Liver (tissue), 9 donors: ENCODE measurements around the gene LAMTOR2. TPM values are rescaled to one million over a fixed set of nuclear protein-coding genes. Genes with fewer than 3 reads are reported as not detected.

Experiments
- DNase-seq: peaks from one replicate; pipeline ENCODE4 v3.0.0-alpha.2; 2017; ENCODE audit warnings: low spot score
- H3K27ac ChIP-seq, 2 donors: one replicate each; pipeline ENCODE4 v1.7.0; 2013; ENCODE audit warnings: inconsistent platforms in 2 of 2, low read length in 2 of 2, control low read depth in 1 of 2, low read depth in 1 of 2, mild to moderate bottlenecking in 1 of 2
- H3K27me3 ChIP-seq, 4 donors: one replicate each; pipeline versions ENCODE4 v1.6.1 to v1.7.0; 2013; ENCODE audit warnings: low read length in 3 of 4, inconsistent platforms in 1 of 4, mild to moderate bottlenecking in 1 of 4, moderate library complexity in 1 of 4; ENCODE audit not compliant: control insufficient read depth in 4 of 4, insufficient read depth in 4 of 4
- H3K36me3 ChIP-seq, 4 donors: one replicate each; pipeline versions ENCODE4 v1.6.1 to v1.7.0; 2013; ENCODE audit warnings: low read length in 3 of 4, mild to moderate bottlenecking in 3 of 4, low read depth in 1 of 4, moderate library complexity in 1 of 4; ENCODE audit not compliant: control insufficient read depth in 4 of 4, insufficient read depth in 3 of 4
- H3K4me1 ChIP-seq, 4 donors: one replicate each; pipeline versions ENCODE4 v1.6.1 to v1.7.0; 2013; ENCODE audit warnings: low read length in 3 of 4, mild to moderate bottlenecking in 3 of 4, moderate library complexity in 1 of 4; ENCODE audit not compliant: control insufficient read depth in 4 of 4, insufficient read depth in 4 of 4
- H3K4me3 ChIP-seq, 3 donors: one replicate each; pipeline versions ENCODE4 v1.6.1 to v1.7.0; 2013; ENCODE audit warnings: low read length in 3 of 3, control low read depth in 1 of 3, low read depth in 1 of 3, mild to moderate bottlenecking in 1 of 3
- H3K9ac ChIP-seq, 2 donors: one replicate each; pipeline ENCODE4 v1.7.0; 2013; ENCODE audit warnings: low read length in 2 of 2, mild to moderate bottlenecking in 2 of 2, moderate library complexity in 2 of 2, control low read depth in 1 of 2, low read depth in 1 of 2
- H3K9me3 ChIP-seq, 4 donors: one replicate each; pipeline versions ENCODE4 v1.6.1 to v1.7.0; 2013; ENCODE audit warnings: low read length in 3 of 4; ENCODE audit not compliant: control insufficient read depth in 4 of 4
- EGR1 ChIP-seq, 2 donors: IDR thresholded peaks; 2 replicates each; pipeline ENCODE4 v1.6.1; 2016 to 2018; ENCODE audit warnings: antibody characterized with exemption in 2 of 2, low read depth in 2 of 2
- FOXA1 ChIP-seq: IDR thresholded peaks from 2 replicates; pipeline ENCODE4 v1.6.1; 2016; ENCODE audit warnings: antibody characterized with exemption
- FOXA2 ChIP-seq: IDR thresholded peaks from 2 replicates; pipeline ENCODE4 v1.6.1; 2016; ENCODE audit warnings: antibody characterized with exemption
- GABPA ChIP-seq, 2 donors: IDR thresholded peaks in 1 of 2; conservative IDR thresholded peaks in 1 of 2; 2 replicates each; pipeline ENCODE4 v1.6.1; 2016; ENCODE audit warnings: antibody characterized with exemption in 2 of 2, mild to moderate bottlenecking in 1 of 2, moderate library complexity in 1 of 2
- HNF4A ChIP-seq, 2 donors: conservative IDR thresholded peaks; 2 replicates each; pipeline ENCODE4 v1.6.1; 2016; ENCODE audit warnings: antibody characterized with exemption in 2 of 2, mild to moderate bottlenecking in 2 of 2
- HNF4G ChIP-seq: IDR thresholded peaks from 2 replicates; pipeline ENCODE4 v1.6.1; 2016; ENCODE audit warnings: antibody characterized with exemption
- JUND ChIP-seq, 2 donors: IDR thresholded peaks; 2 replicates each; pipeline ENCODE4 v1.6.1; 2016; ENCODE audit warnings: antibody characterized with exemption in 2 of 2
- NR2F2 ChIP-seq: IDR thresholded peaks from 2 replicates; pipeline ENCODE4 v1.6.1; 2016; ENCODE audit warnings: antibody characterized with exemption
- RAD21 ChIP-seq, 2 donors: IDR thresholded peaks; 2 replicates each; pipeline ENCODE4 v1.6.1; 2016; ENCODE audit warnings: antibody characterized with exemption in 2 of 2, mild to moderate bottlenecking in 2 of 2
- RXRA ChIP-seq, 2 donors: IDR thresholded peaks; 2 replicates each; pipeline ENCODE4 v1.6.1; 2017 to 2018; ENCODE audit warnings: antibody characterized with exemption in 2 of 2, mild to moderate bottlenecking in 1 of 2
- SP1 ChIP-seq: IDR thresholded peaks from 2 replicates; pipeline ENCODE4 v1.6.1; 2018; ENCODE audit warnings: antibody characterized with exemption, mild to moderate bottlenecking
- TAF1 ChIP-seq: conservative IDR thresholded peaks from 2 replicates; pipeline ENCODE4 v1.6.1; 2016; ENCODE audit warnings: antibody characterized with exemption, mild to moderate bottlenecking
- YY1 ChIP-seq: IDR thresholded peaks from 2 replicates; pipeline ENCODE4 v1.6.1; 2016; ENCODE audit warnings: antibody characterized with exemption, mild to moderate bottlenecking
- WGBS: extraction: QIAGEN DNeasy Blood & Tissue Kit; methylation state at CpG from one replicate; pipeline ENCODE4 v1.1.7; 2013; 5-methylcytosine and 5-hydroxymethylcytosine counted together
- polyA plus RNA-seq, 2 donors: library from polyadenylated mRNA; stranded (reverse) in 1 of 2; unstranded in 1 of 2; fragments of 200-250 nt in 1 of 2; fragments of >200 nt in 1 of 2; fragmentation: Nextera tagmentation in 1 of 2; extraction: Ambion mirVana in 1 of 2; gene quantifications; one replicate each; pipeline versions ENCODE4 v1.2.1 to v1.2.3, GENCODE V29; 2013 to 2015
- total RNA-seq, 2 donors: library from RNA; depleted of rRNA; stranded (reverse); fragments of >200 nt; gene quantifications; one replicate each; pipeline ENCODE4 v1.2.3, GENCODE V29; 2014
- TF ChIP-seq, protein P1 (sequence below): IDR thresholded peaks from 2 replicates; pipeline ENCODE4 v1.6.1; 2016; ENCODE audit warnings: antibody characterized with exemption
- TF ChIP-seq, protein P2 (sequence below): IDR thresholded peaks from 2 replicates; pipeline ENCODE4 v1.6.1; 2016; ENCODE audit warnings: antibody characterized with exemption, mild to moderate bottlenecking
- TF ChIP-seq, protein P3 (sequence below): fragments of 150-350 bp; IDR thresholded peaks from 2 replicates; pipeline ENCODE4 v1.5.1; 2017; ENCODE audit warnings: improper control_type of control experiment, low read depth, low read length; ENCODE audit not compliant: missing input control
- TF ChIP-seq, protein P4 (sequence below): IDR thresholded peaks from 2 replicates; pipeline ENCODE4 v1.6.1; 2016; ENCODE audit warnings: antibody characterized with exemption
- TF ChIP-seq, protein P5 (sequence below): IDR thresholded peaks from 2 replicates; pipeline ENCODE4 v1.6.1; 2016; ENCODE audit warnings: antibody characterized with exemption
- donor health status: healthy.
- donor health status: healthy.
- donor health status: healthy.
- donor health status: healthy.
- donor health status: healthy.

The LAMTOR2 gene
- total and polyA plus RNA-seq, 4 donors, result 30.4 to 152 (median 79.0) TPM

DNA sequence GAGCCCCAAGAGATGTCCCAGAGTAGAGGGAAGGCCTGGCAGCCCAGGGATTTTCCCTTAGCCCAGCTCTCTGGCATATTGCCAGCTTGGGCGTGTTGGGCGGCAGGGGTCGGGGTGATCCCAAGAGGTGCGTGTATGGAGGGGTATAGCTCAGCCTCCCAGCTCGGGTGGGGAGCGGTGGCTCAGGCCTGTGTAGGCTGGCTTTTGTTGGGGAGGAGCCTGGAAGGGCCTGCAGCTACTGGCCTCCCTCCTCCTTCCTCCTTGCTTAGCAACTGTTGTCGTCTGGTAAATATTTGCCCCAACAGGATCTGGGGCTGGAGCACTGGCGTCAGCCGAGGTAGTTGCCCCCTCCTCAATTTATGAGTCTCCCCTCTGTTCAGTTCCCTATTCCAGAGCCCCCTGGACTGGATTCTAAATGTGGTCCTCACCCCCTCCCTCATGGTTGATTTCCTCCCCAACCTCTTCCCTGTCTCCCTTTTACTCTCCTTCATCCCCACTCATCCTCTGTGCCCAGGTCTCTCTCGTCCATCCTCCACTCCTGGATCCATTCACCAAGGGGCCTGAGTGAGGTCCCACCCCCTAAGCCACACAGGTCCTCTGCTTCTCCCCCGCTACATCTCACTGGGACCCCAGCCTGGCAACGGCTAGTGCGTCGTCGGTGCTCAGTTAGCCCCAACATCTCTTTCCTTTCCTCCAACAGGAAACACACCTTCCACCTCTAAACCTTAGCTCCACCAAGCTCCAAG lies 49.7 kb downstream of the LAMTOR2 start:
- Histone ChIP-seq H3K27me3 (no peaks in the 10 kb centered on the region), H3K9ac (no peak overlapping the region), H3K4me3 (no peak overlapping the region), H3K9me3 (no peaks in the 10 kb centered on the region), H3K36me3 (no peaks in the 10 kb centered on the region), H3K27ac (peak overlapping the region; percentile 88 to 94), H3K4me1 (peaks cover 0 to 10% (median 7%) of the 10 kb centered on the region in 4 donors)
- TF ChIP-seq, protein P1, sequence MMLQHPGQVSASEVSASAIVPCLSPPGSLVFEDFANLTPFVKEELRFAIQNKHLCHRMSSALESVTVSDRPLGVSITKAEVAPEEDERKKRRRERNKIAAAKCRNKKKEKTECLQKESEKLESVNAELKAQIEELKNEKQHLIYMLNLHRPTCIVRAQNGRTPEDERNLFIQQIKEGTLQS, result no peak
- TF ChIP-seq TAF1 (no peak), EGR1 (IDR thresholded peaks at IDR 0.05; ENCODE audit: low read depth in 2 of 2) (no peak), GABPA (IDR thresholded peaks at IDR 0.05 in 1 of 2, conservative IDR thresholded peaks at IDR 0.05 in 1 of 2) (no peak), JUND (IDR thresholded peaks at IDR 0.05) (no peak), NR2F2 (no peak), SP1 (no peak), RAD21 (IDR thresholded peaks at IDR 0.05) (no peak), FOXA2 (no peak), YY1 (no peak), FOXA1 (no peak), RXRA (IDR thresholded peaks at IDR 0.05) (no peak), HNF4A (conservative IDR thresholded peaks at IDR 0.05) (no peak), HNF4G (no peak)
- TF ChIP-seq, protein P2, sequence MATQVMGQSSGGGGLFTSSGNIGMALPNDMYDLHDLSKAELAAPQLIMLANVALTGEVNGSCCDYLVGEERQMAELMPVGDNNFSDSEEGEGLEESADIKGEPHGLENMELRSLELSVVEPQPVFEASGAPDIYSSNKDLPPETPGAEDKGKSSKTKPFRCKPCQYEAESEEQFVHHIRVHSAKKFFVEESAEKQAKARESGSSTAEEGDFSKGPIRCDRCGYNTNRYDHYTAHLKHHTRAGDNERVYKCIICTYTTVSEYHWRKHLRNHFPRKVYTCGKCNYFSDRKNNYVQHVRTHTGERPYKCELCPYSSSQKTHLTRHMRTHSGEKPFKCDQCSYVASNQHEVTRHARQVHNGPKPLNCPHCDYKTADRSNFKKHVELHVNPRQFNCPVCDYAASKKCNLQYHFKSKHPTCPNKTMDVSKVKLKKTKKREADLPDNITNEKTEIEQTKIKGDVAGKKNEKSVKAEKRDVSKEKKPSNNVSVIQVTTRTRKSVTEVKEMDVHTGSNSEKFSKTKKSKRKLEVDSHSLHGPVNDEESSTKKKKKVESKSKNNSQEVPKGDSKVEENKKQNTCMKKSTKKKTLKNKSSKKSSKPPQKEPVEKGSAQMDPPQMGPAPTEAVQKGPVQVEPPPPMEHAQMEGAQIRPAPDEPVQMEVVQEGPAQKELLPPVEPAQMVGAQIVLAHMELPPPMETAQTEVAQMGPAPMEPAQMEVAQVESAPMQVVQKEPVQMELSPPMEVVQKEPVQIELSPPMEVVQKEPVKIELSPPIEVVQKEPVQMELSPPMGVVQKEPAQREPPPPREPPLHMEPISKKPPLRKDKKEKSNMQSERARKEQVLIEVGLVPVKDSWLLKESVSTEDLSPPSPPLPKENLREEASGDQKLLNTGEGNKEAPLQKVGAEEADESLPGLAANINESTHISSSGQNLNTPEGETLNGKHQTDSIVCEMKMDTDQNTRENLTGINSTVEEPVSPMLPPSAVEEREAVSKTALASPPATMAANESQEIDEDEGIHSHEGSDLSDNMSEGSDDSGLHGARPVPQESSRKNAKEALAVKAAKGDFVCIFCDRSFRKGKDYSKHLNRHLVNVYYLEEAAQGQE, result no peak
- TF ChIP-seq, protein P3, sequence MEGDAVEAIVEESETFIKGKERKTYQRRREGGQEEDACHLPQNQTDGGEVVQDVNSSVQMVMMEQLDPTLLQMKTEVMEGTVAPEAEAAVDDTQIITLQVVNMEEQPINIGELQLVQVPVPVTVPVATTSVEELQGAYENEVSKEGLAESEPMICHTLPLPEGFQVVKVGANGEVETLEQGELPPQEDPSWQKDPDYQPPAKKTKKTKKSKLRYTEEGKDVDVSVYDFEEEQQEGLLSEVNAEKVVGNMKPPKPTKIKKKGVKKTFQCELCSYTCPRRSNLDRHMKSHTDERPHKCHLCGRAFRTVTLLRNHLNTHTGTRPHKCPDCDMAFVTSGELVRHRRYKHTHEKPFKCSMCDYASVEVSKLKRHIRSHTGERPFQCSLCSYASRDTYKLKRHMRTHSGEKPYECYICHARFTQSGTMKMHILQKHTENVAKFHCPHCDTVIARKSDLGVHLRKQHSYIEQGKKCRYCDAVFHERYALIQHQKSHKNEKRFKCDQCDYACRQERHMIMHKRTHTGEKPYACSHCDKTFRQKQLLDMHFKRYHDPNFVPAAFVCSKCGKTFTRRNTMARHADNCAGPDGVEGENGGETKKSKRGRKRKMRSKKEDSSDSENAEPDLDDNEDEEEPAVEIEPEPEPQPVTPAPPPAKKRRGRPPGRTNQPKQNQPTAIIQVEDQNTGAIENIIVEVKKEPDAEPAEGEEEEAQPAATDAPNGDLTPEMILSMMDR, result no peak
- TF ChIP-seq, protein P4, sequence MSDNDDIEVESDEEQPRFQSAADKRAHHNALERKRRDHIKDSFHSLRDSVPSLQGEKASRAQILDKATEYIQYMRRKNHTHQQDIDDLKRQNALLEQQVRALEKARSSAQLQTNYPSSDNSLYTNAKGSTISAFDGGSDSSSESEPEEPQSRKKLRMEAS, result no peak
- TF ChIP-seq, protein P5, sequence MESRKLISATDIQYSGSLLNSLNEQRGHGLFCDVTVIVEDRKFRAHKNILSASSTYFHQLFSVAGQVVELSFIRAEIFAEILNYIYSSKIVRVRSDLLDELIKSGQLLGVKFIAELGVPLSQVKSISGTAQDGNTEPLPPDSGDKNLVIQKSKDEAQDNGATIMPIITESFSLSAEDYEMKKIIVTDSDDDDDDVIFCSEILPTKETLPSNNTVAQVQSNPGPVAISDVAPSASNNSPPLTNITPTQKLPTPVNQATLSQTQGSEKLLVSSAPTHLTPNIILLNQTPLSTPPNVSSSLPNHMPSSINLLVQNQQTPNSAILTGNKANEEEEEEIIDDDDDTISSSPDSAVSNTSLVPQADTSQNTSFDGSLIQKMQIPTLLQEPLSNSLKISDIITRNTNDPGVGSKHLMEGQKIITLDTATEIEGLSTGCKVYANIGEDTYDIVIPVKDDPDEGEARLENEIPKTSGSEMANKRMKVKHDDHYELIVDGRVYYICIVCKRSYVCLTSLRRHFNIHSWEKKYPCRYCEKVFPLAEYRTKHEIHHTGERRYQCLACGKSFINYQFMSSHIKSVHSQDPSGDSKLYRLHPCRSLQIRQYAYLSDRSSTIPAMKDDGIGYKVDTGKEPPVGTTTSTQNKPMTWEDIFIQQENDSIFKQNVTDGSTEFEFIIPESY, result no peak
- no peak for DNase-seq
- 52% methylated on average over 15 of the region's 15 CpGs for WGBS
